ENCODE measurements around the gene SNTA1. TPM values are rescaled to one million over a fixed set of nuclear protein-coding genes. Genes with fewer than 3 reads are reported as not detected.

The SNTA1 gene
- total and polyA plus RNA-seq, 9 of the 15 experiments (the other 6 are each of a cell fraction or from before 2014, with no cell fraction given), result 1.2 to 40.8 (median 20.3) TPM

DNA sequence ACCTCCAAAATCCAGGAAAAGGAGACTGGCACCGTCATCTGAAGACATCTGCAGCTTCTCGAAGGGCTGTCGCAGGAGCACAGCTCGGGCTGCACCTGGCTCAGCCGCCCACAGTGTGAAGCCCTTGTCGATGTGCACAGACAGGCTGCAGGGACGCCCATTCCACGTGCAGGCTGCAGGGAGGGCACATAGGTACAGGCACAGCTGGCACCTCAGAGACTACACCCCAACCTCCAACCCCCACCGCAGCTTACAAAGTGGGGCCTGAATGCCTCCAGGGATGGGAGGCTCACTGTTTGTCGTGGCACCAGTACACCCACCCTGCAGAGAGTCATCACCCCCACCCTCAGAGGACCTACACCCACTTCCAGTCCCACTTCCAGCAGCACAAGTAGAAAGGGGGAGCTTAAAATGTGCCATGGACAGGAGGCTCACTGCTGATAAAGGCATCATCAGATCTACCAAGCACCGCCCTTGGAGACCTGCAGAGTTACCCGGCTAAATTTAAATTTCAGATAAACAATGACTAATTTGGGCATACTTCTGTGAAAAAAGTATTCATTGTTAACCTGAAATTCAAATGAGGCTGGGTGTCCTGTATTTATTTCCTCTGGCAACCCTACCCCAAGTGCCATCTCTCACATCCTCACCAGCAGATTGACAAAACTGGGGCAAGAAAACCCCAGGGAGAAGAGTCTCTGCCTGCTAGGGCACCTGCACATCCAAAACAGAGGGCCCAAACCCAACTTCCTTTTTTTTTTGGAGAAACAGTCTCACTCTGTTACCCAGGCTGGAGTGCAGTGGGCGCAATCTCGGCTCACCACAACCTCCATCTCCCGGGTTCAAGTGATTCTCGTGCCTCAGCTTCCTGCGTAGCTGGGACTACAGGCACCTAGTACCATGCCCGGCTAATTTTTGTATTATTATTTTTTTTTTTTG, 34.6 kb downstream of the SNTA1 start:
- Histone ChIP-seq H3K36me3 (ENCODE audit: control insufficient read depth, insufficient read depth, low read length) (peaks cover 54% of the 10 kb centered on the region), H3K27me3 (ENCODE audit: control insufficient read depth in 2 of 2, insufficient read depth in 2 of 2, low read length in 2 of 2) (no peaks in the 10 kb centered on the region), H3K4me1 (replicated peaks in 1 of 2; ENCODE audit: control insufficient read depth in 2 of 2, insufficient read depth in 2 of 2, low read length in 2 of 2) (peaks cover 3 to 15% of the 10 kb centered on the region in 2 experiments; a peak in 3 of 5 replicates), H3K9me3 (replicated peaks; ENCODE audit: control insufficient read depth, insufficient read depth, low read depth, low read length) (no peaks in the 10 kb centered on the region), H3K9ac (ENCODE audit: insufficient read depth in 1 of 2, low read depth in 2 of 2, low read length in 2 of 2) (peak overlapping the region in 1 of 2 experiments; percentile 54; a peak in 1 of 4 replicates), H4K20me1 (replicated peaks; ENCODE audit: control insufficient read depth, insufficient read depth, low read length) (no peaks in the 10 kb centered on the region), H3K4me2 (ENCODE audit: insufficient read depth, low read length) (no peak overlapping the region), H3K9me1 (ENCODE audit: control insufficient read depth, insufficient read depth, low read length) (no peaks in the 10 kb centered on the region), H3K27ac (ENCODE audit: extremely low read depth, low read depth, low read length) (no peak overlapping the region), H3K4me3 (no peak overlapping the region), H2AFZ (ENCODE audit: low read depth, low read length) (no peak overlapping the region), H3K79me2 (ENCODE audit: control insufficient read depth, insufficient read depth, low read length) (0 out of 3 replicates have a peak, but pooled peaks cover 4% of the 10 kb centered on the region)
- TF ChIP-seq MEF2A (IDR thresholded peaks at IDR 0.05; ENCODE audit: control insufficient read depth, low read depth, low read length), result no peak
- peak; percentile 25; the same call in 1 of the 2 replicates for TF ChIP-seq POLR2G (IDR thresholded peaks at IDR 0.05; ENCODE audit: low read depth, low read length)
- 0 out of 2 replicates have a peak, but pooled peaks have one; percentile 25 for TF ChIP-seq RBFOX2 (IDR thresholded peaks at IDR 0.05; ENCODE audit: low read depth, low read length)
- TF ChIP-seq, protein P1, sequence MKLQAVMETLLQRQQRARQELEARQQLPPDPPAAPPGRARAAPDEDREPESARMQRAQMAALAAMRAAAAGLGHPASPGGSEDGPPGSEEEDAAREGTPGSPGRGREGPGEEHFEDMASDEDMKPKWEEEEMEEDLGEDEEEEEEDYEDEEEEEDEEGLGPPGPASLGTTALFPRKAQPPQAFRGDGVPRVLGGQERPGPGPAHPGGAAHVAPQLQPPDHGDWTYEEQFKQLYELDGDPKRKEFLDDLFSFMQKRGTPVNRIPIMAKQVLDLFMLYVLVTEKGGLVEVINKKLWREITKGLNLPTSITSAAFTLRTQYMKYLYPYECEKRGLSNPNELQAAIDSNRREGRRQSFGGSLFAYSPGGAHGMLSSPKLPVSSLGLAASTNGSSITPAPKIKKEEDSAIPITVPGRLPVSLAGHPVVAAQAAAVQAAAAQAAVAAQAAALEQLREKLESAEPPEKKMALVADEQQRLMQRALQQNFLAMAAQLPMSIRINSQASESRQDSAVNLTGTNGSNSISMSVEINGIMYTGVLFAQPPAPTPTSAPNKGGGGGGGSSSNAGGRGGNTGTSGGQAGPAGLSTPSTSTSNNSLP (IDR thresholded peaks at IDR 0.05; ENCODE audit: borderline replicate concordance, low read depth, low read length), result no peak
- TF ChIP-seq, protein P2, sequence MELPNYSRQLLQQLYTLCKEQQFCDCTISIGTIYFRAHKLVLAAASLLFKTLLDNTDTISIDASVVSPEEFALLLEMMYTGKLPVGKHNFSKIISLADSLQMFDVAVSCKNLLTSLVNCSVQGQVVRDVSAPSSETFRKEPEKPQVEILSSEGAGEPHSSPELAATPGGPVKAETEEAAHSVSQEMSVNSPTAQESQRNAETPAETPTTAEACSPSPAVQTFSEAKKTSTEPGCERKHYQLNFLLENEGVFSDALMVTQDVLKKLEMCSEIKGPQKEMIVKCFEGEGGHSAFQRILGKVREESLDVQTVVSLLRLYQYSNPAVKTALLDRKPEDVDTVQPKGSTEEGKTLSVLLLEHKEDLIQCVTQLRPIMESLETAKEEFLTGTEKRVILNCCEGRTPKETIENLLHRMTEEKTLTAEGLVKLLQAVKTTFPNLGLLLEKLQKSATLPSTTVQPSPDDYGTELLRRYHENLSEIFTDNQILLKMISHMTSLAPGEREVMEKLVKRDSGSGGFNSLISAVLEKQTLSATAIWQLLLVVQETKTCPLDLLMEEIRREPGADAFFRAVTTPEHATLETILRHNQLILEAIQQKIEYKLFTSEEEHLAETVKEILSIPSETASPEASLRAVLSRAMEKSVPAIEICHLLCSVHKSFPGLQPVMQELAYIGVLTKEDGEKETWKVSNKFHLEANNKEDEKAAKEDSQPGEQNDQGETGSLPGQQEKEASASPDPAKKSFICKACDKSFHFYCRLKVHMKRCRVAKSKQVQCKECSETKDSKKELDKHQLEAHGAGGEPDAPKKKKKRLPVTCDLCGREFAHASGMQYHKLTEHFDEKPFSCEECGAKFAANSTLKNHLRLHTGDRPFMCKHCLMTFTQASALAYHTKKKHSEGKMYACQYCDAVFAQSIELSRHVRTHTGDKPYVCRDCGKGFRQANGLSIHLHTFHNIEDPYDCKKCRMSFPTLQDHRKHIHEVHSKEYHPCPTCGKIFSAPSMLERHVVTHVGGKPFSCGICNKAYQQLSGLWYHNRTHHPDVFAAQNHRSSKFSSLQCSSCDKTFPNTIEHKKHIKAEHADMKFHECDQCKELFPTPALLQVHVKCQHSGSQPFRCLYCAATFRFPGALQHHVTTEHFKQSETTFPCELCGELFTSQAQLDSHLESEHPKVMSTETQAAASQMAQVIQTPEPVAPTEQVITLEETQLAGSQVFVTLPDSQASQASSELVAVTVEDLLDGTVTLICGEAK (IDR thresholded peaks at IDR 0.05), result no peak
- TF ChIP-seq, protein P2 (CRISPR knock-in tag; IDR thresholded peaks at IDR 0.05), result no peak
- DNase-seq (ENCODE audit: extremely low read depth in 1 of 4, low spot score in 3 of 4), result no peak
- intact Hi-C loops (cut with micrococcal nuclease) (no loop called here), in situ Hi-C loops (cut with MboI) (no loop called here)
- FAIRE-seq, result no peak
- ChIA-PET POLR2A (interaction anchor here (0.7 to 1.4 kb wide), 2 partner anchors 10 to 29 kb away, joined by 3 read pairs; no protein-coding TSS in a partner anchor), CTCF (ENCODE audit: low intra/inter-chr PET ratio) (no interaction called here)
- 81% methylated on average over 17 of the region's 18 CpGs for WGBS (ENCODE audit: insufficient coverage, low coverage, missing lambda C conversion rate)
- BruUV-seq (replicated peaks), result no TSS peak
- no peak for ATAC-seq
